DLD1 (cell line): ENCODE data around the gene NUAK2.

Source experiments
- in situ Hi-C: cut with HindIII; loops from 2 replicates; pipeline ENCODE4 v1.10.0; 2017; ENCODE audit warnings: low sequenced_read_pairs

The NUAK2 gene

DNA sequence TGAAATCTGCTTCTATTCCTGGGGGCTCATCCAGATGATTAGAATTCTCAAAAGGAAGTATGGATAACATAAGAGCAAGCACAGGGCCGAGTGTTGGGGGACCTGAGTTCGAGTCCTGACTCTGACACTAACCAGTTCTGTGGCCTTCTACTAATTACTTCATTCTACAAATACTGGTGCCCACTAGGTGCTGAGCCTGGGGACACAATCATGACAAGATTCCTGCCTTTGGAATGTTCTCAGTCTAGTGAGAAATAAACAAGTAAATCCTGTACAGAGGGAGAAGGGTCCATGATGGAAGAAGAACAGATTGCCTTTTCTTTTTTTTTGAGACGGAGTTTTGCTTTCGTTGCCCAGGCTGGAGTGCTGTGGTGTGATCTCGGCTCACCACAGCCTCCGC lies 2.2 kb upstream of the NUAK2 start:
- in situ Hi-C loops = no loop called here

DNA sequence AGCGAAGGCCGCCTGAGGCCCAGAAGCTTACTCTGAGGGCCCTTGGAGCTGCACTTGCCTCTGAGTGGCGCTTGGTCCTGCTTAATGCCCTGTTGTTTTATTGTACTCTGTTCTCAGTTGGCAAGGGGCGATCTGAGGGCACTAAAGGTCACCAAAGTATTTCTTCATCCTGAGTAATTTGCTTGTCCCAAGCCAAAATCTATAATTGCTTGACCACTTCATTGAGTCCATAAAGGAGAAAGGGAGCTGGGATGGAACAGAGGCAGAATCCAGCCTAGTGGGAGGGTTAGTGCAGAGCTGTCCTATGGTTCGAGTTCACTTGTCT lies 376 bp upstream of the NUAK2 start:
- in situ Hi-C loops = no loop called here

DNA sequence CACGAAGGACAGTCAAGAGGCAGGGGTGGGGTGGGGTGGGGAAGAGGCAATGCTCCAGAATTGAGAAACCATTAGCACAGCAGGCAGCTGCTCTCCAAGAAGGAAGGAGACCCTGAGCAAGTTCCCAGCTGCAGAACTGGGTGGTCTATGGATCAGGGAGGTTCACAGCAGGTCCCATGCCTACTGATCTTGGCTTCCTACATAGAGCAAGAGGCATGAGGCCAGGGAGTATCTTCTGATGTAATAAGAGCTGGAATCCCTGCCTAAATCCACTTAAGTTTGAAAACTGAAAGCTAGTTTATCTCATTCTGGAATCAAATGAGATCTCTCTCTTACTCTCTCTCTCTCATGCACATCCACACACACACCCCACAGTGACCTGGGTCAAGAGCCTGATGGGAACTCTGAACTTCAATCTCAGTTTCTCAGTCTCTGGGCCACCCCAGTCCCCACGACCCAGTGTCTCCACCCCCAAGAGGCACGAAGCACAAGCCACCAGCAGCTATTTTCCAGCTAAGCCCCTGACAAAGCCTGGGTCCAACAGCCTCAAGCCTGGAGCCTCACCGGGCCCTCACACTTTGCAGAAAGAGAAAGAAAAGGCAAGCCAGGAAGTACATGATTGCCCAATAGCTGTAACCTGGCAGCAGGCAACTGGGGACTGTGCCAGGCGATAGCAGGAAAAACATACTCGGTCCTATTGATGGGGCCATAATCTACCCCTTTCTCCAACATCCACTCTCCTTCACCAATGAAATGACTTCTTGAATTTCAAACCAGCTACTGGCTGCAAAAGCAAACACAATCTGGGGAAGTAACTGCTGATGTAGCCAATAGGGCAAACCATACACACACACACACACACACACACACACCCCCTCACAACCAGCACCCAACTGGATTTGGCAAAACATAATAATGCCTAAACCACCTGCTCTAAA lies 2.2 kb downstream of the NUAK2 start:
- in situ Hi-C loops = no loop called here

DNA sequence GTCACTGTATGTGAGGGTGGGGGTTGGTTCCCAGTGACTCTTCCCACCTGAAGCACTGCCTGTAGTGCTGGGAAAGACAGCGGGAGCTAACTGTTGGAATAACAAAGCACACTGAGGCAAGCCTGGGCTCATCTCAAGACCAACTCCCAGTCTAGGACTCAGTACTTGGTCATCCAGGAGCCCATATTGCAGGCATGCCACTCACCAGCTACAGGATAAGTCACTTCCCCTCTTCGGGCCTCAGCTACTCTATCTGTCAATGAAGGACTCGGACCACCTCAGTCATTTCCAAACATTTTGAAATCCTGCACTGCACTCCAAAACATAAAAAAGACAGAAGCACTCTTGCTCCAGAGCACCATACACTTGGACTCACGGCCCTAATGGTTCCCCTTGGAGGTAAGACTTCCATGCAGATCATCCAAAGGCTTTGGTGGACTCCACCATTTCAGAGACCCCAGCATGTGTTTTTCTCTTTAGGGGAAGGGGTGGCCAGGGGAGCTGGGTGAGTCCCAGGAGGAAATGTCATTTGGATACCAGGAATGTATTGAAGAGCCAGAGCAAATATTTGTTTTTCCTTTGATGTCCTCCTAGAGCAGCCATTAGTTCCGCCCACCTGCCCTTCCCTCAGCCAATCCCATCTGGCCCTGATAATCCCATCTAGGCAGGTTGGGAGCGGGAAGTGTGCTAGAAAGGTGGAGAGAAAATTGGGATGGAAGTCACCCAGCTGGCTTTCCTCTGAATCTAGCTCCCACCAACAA lies 3.1 kb downstream of the NUAK2 start:
- in situ Hi-C loops = no loop called here

DNA sequence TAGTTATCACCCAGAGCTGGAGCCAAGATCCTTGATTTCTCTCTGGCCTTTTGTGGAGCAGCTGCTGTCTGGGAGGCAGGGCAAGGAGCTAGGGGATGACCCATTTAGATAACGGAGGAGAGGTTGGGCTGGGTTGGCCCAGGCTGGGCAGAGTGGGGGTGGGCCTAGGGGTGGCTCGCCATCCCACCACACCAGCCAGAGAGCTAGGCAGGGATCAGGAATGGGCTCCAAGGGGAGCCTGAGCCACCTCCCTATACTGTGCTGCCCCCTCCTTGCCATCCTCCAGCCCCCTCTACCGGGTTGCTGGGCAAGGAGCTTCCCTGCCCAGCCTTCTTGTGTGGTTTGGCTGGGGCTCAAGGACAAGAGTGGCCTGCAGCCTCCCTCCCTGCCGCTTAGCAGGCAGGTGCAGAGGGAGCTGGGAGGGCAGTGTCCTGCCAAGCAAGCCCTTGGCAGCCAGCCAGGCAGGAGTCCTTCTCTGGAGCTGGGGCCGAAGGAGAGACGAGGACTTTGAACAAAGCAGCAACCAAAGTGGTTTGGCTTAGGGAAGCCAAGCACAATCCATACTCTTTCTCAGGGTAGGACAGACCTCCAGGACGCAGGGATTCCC lies 4.1 kb downstream of the NUAK2 start:
- in situ Hi-C loops = no loop called here

DNA sequence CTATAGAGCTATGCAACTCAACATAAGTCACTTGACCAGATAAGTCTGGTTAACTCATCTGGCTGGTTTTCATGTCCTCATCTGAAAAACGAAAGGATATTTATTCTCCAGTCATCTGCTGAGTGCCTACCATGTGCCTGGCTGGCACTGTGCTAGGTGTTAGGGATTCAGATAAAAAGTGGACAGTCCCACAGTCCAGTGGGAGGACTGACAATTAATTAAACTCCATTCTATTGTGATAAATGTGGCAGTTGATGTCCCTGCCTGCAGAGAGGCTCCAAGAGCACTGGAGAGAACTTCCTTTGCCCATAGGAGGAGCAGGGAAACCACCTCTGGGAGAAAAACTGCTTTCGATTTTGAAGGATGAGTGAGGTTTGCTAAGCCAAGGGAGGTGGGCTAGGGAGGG lies 5.4 kb downstream of the NUAK2 start:
- in situ Hi-C loops = no loop called here

DNA sequence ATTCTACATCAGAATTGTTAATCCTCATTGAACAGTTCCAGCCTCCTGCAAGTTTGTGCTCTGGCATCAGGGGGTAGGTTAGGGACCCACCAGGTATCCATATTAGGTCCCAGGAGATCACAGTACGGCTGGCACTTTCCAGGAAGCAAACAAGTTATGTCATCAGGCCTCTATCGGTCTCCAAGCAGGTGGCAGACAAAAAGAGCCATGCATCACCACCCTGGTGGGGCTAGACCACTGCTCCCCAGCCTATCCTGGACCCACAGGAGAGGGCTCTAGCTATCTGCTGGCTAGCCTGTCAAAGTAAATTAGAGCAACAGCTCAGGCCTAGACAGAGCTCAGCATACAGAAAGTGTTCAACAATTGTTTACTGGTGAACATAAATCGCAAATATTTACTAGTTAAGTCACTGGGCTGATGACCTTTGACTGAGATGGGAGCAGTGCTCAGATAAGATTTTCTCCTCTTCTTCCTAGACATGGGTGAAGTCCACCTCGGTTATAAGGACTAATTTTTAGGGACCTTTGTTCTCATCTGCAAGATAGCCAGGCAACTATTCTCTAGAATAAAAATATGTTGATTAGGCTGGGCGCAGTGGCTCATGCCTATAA lies 6.4 kb downstream of the NUAK2 start:
- in situ Hi-C loops = no loop called here

DNA sequence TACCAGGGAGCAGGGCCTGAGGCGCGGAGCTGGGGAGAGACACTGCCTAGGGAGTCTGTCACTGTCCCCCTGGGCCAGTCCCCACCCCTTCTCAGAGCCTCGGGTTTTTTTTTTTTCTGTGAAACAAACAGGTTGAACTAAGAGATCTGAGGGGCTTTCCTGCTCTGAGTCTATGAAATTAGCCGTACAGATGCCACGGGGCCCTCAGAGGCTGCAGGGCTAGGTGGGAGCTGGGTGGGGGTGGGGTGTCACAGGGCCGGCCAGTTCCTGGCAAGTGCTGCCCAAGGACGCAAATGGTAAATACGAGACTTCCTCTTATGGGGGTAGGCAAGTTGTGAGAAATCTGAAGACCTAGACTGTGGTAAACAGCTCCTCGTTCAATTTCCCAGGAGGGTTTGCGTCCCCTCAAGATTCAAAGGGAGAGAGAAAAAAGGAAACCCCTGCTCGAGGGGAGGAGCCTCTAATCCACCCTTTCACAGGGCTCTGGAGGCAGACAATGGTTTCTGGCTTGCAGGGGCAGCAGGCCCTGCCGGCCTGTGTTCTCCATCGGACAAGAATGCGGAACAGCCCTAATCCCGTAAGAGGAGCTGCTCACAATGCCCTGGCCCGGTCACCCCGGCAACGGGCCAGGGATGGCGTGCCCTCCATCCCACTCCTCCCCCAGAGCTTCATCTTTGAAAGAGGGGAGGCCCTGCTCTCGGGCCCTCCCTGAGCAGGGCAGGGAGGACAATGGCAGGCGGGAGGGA lies 7.8 kb downstream of the NUAK2 start:
- in situ Hi-C loops = no loop called here

DNA sequence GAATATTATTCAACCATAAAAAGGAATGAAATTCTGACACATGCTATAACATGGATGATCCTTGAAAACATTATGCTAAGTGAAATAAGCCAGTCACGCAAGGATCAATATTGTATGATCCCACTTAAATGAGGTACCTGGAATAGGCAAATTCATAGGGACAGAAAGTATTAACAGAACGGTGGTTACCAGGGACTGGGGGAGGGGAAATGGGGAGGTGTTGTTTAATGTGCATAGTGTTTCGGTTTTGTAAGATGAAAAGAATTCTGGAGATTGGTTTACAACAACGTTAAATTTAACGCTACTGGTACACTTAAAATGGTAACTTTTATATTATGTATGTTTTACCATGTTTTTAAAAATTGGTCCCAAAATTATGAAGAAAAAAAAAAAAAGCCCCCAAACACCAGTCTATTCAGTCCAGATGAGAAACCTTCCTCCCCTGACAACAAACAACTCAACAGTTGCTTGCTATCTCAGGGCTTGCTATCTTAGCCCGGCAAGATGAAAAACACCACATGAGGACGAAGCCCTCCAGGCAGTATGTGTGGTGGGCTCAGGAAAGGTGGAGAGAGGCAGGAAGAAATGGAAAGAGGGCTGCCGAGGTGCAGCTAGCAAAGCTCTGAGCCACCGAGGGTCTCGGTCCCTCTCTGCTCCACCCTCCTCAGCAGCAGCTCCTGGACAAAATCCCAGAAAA lies 8.5 kb downstream of the NUAK2 start:
- in situ Hi-C loops = no loop called here

DNA sequence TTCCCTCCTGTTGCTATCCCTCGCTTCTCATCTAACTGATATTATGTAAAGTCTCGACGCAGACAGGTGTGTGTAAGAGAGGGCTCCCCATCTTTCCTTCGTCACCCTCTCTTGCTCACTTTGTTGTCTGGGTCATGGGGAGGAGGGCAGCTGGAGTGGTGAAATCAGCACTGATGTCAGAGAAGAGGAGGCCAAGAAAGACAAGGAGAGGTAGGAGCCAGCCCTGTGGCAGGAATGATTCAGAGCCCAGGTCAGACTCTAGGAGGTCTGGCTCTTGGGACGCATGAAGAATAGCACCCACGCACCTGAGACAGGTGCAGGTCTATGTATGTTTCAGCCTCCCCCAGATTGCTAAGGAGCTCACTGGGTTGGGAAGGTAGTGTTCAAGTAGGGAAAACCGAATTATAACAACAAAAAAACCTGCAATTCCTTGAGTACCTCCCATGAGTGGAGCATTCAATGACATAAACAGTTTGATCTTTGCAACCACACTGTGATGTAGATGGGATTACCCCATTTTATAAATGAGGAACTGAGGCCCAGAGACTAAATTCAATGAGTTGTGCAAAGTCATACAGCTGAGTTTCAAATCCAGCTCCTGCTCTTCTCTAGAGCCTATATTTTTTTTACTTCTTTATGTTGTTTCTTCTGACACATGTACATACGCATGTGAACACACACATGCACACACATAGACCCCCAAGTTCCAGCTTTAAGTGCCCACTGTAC lies 10.4 kb downstream of the NUAK2 start:
- in situ Hi-C loops = no loop called here

DNA sequence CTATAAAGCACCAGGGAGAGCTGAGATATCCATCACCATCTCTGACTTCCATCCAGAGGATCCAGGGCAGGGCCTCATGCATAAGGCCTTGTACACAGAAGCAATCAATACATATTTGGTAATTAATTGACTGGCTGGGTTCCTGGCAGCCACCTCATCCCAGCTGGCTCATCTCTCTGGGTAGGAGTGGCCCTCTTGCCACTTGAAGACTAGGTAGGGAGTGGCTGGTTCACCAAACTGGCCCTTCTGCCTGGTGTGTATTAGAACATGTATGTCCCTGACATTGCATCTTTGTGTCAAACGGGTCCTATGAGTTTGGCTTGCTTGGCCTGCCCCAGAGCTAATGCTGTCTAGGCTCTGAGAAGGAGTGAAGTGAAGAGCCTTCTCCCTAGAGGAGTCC lies 11.8 kb downstream of the NUAK2 start:
- in situ Hi-C loops = no loop called here

DNA sequence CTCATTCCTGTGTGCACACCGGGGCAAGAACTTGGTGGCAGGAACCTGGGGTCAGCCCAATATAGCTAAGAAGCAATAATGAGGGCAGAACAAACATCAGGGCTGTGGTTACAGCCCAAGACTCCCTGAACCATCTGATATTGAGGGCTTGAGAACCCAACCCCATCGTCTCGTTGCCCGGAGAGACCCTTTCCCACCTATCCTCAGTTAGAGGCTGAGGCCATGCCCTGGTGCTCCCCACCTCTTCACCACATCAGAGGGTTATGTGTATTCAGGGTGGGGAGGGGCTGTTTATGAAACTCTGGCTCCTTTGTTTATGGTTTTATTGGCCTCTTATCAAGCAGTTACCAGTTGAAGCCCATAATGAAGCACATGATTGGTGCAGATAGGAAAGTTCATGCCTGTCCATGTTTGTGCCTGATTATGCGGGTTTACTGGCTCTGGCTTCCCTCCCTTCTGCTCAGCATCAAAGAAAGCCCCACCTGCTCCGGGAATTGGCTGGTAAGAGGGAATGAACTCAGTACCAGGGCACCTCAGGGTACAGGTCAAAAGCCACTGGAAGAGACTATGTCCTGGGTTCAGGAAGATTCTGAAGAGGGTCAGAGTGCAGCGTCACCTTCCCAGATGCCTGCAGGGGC lies 14.5 kb downstream of the NUAK2 start:
- in situ Hi-C loops = no loop called here

DNA sequence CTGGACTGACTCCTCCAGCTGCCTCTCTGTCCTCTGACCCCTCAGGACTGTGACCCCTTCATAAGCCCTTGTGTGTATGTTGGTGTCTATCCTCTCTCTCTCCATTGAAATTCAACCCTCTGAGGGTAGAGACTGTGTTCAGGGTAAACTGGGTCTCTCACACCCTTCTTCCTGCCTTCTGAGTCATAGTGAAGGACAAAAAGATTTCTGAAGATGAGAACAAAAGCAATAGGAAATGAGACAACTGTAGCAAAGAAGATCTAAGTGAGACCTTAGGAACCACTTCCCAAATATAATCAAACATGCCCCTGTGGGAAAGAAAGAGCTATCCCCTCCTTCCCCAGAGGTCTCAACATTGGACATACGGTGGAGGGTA lies 16.9 kb downstream of the NUAK2 start:
- in situ Hi-C loops = no loop called here

DNA sequence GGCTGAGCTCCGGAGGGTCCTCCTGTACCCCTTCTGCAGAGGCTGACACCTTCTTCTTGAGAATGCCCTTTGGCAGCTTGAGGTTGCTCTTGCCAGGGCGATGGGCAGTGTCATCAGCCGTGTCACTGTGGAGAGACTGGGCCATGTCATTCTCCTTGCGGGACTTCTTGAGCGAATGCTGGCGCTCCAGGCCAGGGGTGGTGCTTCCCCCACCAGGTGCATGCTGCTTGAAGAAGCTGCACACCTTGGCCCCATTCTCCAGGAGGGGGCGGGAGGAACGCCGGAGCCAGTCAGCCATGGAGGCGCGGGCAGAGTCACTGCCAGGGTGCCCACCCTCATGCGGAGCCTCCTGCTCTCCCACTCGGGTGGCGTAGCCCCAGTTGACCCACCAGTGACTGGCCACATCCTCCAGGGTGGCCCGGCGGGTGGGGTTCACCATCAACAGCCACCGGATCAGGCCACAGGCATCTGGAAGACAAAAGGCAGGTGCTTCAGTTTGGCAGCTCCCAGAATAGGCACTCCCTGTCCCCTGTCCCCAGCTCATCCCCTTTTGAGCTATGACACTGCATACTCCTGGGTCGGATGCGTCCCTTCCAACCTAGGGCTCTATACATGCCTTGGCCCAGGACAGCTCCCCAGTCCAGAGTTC lies 17.4 kb downstream of the NUAK2 start:
- in situ Hi-C loops = no loop called here

DNA sequence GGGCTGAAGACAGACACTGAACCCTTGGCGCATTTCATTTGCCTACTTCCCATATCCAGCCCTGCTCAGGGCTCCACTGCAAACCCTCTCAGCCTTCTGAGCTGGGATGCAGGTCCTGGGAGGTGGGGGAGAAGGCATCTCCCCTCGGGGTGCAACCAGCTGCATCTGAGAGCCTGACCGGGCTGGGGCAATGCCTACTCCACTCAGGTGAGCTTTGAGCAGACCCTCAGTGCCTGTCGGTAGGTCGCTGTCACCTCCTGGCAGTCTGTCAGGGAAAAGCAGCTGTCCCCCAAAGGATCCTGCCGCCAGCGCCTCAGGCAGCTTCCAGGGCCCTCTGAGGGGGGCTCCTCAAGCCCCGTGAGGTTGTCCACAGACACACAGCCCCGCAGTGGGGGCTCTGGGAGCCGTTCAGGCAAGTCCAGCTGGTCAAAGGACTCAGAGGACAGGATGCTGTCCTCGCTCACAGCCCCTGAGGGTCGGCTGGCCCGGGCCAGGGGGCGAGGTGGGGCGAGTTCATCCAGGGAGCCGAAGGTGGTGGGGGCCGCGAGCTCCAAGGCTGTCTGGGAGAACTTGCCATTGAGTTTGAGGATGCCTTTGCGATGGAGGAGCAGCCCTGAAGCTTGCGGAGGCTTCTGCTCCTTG lies 18.2 kb downstream of the NUAK2 start:
- in situ Hi-C loops = no loop called here

DNA sequence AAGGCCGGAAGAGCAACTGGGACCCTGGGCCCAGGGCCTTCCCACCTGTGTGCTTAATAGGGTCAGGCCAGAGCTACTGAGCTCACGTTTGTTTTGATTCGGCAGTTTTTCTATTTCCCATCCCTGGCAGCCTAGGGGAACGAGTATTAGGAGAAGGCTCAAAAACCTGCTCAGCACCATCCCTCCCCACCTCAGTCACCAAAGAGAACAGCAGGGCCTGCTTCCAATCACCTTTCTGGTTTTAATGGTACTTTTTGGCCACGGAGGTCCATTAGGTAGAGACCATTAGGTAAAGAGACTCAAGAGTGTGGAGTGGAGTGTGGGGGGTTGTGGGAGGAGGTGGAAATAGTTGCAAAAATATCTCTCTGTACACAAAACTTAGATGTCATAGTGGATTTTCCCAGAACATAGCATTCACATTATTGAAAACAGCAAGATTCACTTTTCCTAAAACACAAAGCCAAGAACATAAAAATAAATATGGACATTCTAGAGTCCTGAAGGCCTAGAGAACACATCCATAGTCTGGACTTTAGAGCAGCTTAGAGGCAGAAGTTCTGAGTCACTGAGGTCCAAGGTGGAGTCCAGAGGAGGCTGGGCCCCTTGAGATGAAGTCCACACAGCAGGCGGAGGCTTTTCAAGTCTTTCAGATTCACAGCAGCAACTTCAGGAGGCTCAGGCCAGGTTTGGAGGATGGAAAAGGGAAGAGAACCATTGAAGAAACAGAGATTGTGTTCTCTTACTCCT lies 19.5 kb downstream of the NUAK2 start:
- in situ Hi-C loops = no loop called here

DNA sequence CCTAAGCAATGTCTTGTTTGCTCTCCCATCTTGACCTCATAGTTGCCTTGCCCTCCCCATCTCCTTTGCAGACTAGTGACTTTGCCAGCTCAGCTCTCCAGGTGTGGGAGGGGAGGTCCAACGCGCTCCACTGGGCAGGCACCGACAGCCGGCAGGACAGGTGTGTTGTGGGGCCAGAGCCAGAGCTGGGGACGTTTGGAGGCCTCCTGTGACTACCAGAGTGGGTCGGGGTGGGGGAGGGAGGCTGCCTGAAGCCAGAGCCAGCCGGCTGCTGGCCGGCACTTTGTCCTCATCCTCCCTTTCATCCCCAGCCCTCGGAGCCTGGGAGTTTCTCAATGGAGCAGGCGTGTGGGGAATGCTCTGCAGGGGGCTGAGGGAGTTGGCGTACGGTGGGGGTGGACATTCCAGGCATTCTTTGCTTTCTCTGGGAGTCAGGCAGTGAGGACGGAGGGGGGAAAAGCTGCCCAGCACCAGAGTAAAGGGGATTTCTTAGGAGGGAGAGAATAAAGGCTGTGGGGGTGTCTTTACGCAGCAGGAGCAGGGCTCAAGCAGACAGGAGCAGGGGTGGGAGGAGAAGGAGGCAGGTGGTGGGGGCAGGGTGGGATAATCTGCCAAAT lies 20.2 kb downstream of the NUAK2 start:
- in situ Hi-C loops = no loop called here
